WTC11 (cell line): ENCODE measurements around the gene PLPPR4. TPM values are rescaled to one million over a fixed set of nuclear protein-coding genes. Genes with fewer than 3 reads are reported as not detected.

Source experiments
- ATAC-seq: fragments of 200-7000 bp; cut with Tn5 transposase; 2 replicates; pipeline ENCODE4 v1.10.0; 2021; ENCODE audit warnings: mild to moderate bottlenecking, moderate library complexity
- CTCF ChIA-PET: fragments of 300-600 bp; sonication (Branson Sonifier 250); formaldehyde crosslinking; loops from one replicate; lab custom pipeline; 2021; ENCODE audit warnings: antibody characterized with exemption; lab: Charles Lee
- POLR2A ChIA-PET: fragments of 350-600 bp; sonication (Branson Sonifier 250); formaldehyde crosslinking; loops from one replicate; lab custom pipeline; 2021; ENCODE audit warnings: antibody characterized with exemption; lab: Charles Lee
- DNase-seq: peaks from one replicate; pipeline ENCODE4 v3.0.0; 2021; ENCODE audit warnings: low spot score
- H3K27ac Mint-ChIP-seq: 2 replicates; pipeline ENCODE4 v1.8.0; 2021; ENCODE audit warnings: mixed read lengths
- H3K27me3 Mint-ChIP-seq: 2 replicates; pipeline ENCODE4 v1.8.0; 2021; ENCODE audit warnings: low read depth, mild to moderate bottlenecking, moderate library complexity, mixed read lengths
- H3K36me3 Mint-ChIP-seq: 2 replicates; pipeline ENCODE4 v1.8.0; 2021; ENCODE audit warnings: mixed read lengths
- H3K4me1 Mint-ChIP-seq: 2 replicates; pipeline ENCODE4 v1.8.0; 2022; ENCODE audit warnings: mixed read lengths
- H3K4me3 Mint-ChIP-seq: 2 replicates; pipeline ENCODE4 v1.8.0; 2021; ENCODE audit warnings: mild to moderate bottlenecking, moderate library complexity, mixed read lengths
- H3K9me3 Mint-ChIP-seq: 2 replicates; pipeline ENCODE4 v1.8.0; 2021; ENCODE audit warnings: mixed read lengths
- CBFB ChIP-seq: sonication (generic); formaldehyde crosslinking; IDR thresholded peaks from 2 replicates; pipeline ENCODE4 v1.8.1; 2022; ENCODE audit warnings: mild to moderate bottlenecking, low read depth, missing genetic modification reagents
- ESRRA ChIP-seq: sonication (generic); formaldehyde crosslinking; IDR thresholded peaks from 2 replicates; pipeline ENCODE4 v1.8.1; 2022; ENCODE audit warnings: mild to moderate bottlenecking, missing genetic modification reagents, borderline replicate concordance
- JUN ChIP-seq: sonication (generic); formaldehyde crosslinking; IDR thresholded peaks from 2 replicates; pipeline ENCODE4 v1.8.0; 2023; ENCODE audit warnings: mild to moderate bottlenecking, missing genetic modification reagents
- KAT7 ChIP-seq: sonication (generic); formaldehyde crosslinking; IDR thresholded peaks from 2 replicates; pipeline ENCODE4 v1.8.1; 2023; ENCODE audit warnings: missing genetic modification reagents, mild to moderate bottlenecking, borderline replicate concordance
- NR2C2 ChIP-seq: sonication (generic); formaldehyde crosslinking; IDR thresholded peaks from 2 replicates; pipeline ENCODE4 v1.8.0; 2022; ENCODE audit warnings: mild to moderate bottlenecking, missing genetic modification reagents
- OVOL2 ChIP-seq: fragments of 250-450 bp; sonication (Bioruptor Pico); IDR thresholded peaks from 2 replicates; pipeline ENCODE4 v1.9.0; 2021; ENCODE audit warnings: mild to moderate bottlenecking, borderline replicate concordance
- RORB ChIP-seq: fragments of 250-450 bp; sonication (Bioruptor Pico); IDR thresholded peaks from 2 replicates; pipeline ENCODE4 v1.9.0; 2021; ENCODE audit warnings: mild to moderate bottlenecking
- TEAD1 ChIP-seq: sonication (generic); formaldehyde crosslinking; IDR thresholded peaks from 2 replicates; pipeline ENCODE4 v1.8.0; 2022; ENCODE audit warnings: mild to moderate bottlenecking, missing genetic modification reagents
- ZBTB21 ChIP-seq: sonication (generic); formaldehyde crosslinking; IDR thresholded peaks from 2 replicates; pipeline ENCODE4 v1.8.1; 2023; ENCODE audit warnings: mild to moderate bottlenecking, missing genetic modification reagents, borderline replicate concordance
- ZNF396 ChIP-seq: fragments of 250-450 bp; sonication (Bioruptor Pico); IDR thresholded peaks from 2 replicates; pipeline ENCODE4 v1.8.0; 2021; ENCODE audit warnings: mild to moderate bottlenecking, moderate library complexity, borderline replicate concordance
- ZNF423 ChIP-seq: fragments of 250-450 bp; sonication (Bioruptor Pico); IDR thresholded peaks from 2 replicates; pipeline ENCODE4 v2.1.2; 2022; ENCODE audit warnings: mild to moderate bottlenecking, moderate library complexity
- total RNA-seq: library from RNA; stranded (reverse); gene quantifications from 3 replicates; pipeline ENCODE4 v1.2.3, GENCODE V29; 2021
- TF ChIP-seq, protein P1 (sequence below): sonication (generic); formaldehyde crosslinking; IDR thresholded peaks from 2 replicates; pipeline ENCODE4 v1.8.1; 2022; ENCODE audit warnings: mild to moderate bottlenecking, missing genetic modification reagents, moderate library complexity, borderline replicate concordance
- TF ChIP-seq, protein P2 (sequence below): fragments of 250-450 bp; sonication (Bioruptor Pico); IDR thresholded peaks from 2 replicates; pipeline ENCODE4 v1.8.0; 2021; ENCODE audit warnings: mild to moderate bottlenecking
- TF ChIP-seq, protein P3 (sequence below): fragments of 250-450 bp; sonication (Bioruptor Pico); conservative IDR thresholded peaks from 2 replicates; pipeline ENCODE4 v1.9.0; 2021; ENCODE audit warnings: mild to moderate bottlenecking
- TF ChIP-seq, protein P4 (sequence below): fragments of 200-600 bp; IDR thresholded peaks from 2 replicates; pipeline ENCODE4 v1.8.0; 2022; ENCODE audit warnings: antibody characterized with exemption
- TF ChIP-seq, protein P5 (sequence below): fragments of 250-450 bp; sonication (Bioruptor Pico); IDR thresholded peaks from 2 replicates; pipeline ENCODE4 v1.9.0; 2021; ENCODE audit warnings: mild to moderate bottlenecking, borderline replicate concordance
- TF ChIP-seq, protein P6 (sequence below): sonication (generic); formaldehyde crosslinking; IDR thresholded peaks from 2 replicates; pipeline ENCODE4 v1.8.1; 2023; ENCODE audit warnings: mild to moderate bottlenecking, missing genetic modification reagents

The PLPPR4 gene
- total RNA-seq, 1 experiment from 2014 or later: 1.3 TPM

DNA sequence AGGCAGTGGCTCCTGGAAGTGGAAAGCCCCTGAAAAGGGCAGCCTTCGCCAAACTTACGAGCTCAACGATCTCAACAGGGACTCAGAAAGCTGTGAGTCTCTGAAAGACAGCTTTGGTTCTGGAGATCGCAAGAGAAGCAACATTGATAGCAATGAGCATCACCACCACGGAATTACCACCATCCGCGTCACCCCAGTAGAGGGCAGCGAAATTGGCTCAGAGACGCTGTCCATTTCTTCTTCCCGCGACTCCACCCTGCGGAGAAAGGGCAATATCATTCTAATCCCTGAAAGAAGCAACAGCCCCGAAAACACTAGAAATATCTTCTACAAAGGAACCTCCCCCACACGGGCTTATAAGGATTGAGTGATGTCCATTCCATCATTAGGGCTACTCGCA, 42.4 kb downstream of the PLPPR4 start (continued):
- TF ChIP-seq, protein P1, sequence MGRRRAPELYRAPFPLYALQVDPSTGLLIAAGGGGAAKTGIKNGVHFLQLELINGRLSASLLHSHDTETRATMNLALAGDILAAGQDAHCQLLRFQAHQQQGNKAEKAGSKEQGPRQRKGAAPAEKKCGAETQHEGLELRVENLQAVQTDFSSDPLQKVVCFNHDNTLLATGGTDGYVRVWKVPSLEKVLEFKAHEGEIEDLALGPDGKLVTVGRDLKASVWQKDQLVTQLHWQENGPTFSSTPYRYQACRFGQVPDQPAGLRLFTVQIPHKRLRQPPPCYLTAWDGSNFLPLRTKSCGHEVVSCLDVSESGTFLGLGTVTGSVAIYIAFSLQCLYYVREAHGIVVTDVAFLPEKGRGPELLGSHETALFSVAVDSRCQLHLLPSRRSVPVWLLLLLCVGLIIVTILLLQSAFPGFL (CRISPR knock-in tag): no peak

DNA sequence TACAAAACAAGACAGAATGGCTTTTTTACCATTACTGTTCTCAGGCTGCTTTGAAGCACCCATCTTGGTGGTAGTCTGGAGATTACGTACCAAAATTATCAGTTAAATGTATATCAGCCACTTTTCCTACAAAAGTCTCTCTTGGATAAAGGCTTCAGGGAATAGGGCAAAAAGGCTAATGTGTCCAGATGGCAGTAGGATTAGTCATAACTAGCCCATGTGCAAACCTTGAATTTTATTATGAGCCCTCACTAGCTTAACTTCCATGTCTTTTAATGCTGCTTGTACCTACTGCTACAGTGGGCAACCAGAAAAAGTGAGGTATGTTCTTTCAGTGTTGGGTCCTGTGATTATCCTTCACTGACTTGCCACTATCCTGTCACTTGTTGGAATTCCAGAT, 51.0 kb downstream of the PLPPR4 start:
- Mint-ChIP-seq H3K4me3 (no peak overlapping the region), H3K9me3 (peaks cover 2% of the 10 kb centered on the region; the same call in 1 of the 2 replicates), H3K27ac (no peak overlapping the region), H3K27me3 (no peaks in the 10 kb centered on the region; the same call in 1 of the 2 replicates), H3K4me1 (no peaks in the 10 kb centered on the region), H3K36me3 (no peaks in the 10 kb centered on the region)
- no peak for ATAC-seq
- ChIA-PET POLR2A (no interaction called here), CTCF (no interaction called here)
- no peak for DNase-seq
- TF ChIP-seq, protein P2, sequence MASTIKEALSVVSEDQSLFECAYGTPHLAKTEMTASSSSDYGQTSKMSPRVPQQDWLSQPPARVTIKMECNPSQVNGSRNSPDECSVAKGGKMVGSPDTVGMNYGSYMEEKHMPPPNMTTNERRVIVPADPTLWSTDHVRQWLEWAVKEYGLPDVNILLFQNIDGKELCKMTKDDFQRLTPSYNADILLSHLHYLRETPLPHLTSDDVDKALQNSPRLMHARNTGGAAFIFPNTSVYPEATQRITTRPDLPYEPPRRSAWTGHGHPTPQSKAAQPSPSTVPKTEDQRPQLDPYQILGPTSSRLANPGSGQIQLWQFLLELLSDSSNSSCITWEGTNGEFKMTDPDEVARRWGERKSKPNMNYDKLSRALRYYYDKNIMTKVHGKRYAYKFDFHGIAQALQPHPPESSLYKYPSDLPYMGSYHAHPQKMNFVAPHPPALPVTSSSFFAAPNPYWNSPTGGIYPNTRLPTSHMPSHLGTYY (CRISPR knock-in tag): no peak
- TF ChIP-seq NR2C2 (CRISPR knock-in tag): no peak
- no peak for TF ChIP-seq ZBTB21 (CRISPR knock-in tag)
- no peak for TF ChIP-seq KAT7 (CRISPR knock-in tag)
- no peak for TF ChIP-seq CBFB (CRISPR knock-in tag)
- TF ChIP-seq OVOL2 (CRISPR knock-in tag): no peak
- TF ChIP-seq RORB: no peak
- TF ChIP-seq, all 79 proteins: peak for 0

DNA sequence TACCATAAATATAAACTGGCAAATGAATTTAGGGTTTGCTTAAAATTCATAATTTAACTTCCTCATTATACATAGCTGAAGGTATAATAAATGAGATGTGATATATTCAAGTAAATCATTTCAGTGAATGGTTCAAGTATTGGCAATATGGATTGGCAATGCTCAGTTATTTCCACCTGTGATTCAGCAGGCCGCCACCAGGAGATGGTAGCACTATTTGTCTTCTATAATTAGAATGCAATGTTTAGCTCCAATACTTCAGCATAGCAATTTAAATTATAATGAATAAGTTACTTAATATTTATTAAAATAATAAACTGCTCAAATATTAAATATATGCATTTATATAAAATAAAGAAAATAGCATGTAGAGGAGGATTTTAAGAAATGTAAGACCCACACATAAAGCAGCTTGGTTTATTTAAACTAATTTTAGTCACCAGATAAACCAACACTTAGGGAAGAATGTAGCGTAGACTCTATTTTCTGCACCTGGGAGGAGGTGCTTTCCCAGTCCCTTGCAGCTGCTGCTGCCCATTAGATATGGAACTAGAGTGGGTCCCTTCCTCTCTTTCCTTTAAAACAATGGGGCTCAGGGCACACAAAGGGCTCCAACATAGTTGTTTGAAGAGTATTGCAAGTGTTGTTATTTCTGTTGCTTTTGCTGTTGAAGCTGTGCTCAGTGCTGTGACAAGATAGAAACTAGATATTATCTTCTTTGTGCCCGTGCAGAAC, 62.1 kb downstream of the PLPPR4 start:
- CTCF ChIA-PET: interaction anchor here (0.7 to 1.6 kb wide), 5 partner anchors 57 to 401 kb away, joined by 3 to 5 read pairs (median 3); no protein-coding TSS in a partner anchor
- no peak overlapping the region for H3K4me3 Mint-ChIP-seq
- H3K27me3 Mint-ChIP-seq: no peaks in the 10 kb centered on the region
- H3K9me3 Mint-ChIP-seq: no peaks in the 10 kb centered on the region
- POLR2A ChIA-PET: no interaction called here
- H3K4me1 Mint-ChIP-seq: peaks cover 34% of the 10 kb centered on the region
- H3K36me3 Mint-ChIP-seq: no peaks in the 10 kb centered on the region
- TF ChIP-seq, protein P3, sequence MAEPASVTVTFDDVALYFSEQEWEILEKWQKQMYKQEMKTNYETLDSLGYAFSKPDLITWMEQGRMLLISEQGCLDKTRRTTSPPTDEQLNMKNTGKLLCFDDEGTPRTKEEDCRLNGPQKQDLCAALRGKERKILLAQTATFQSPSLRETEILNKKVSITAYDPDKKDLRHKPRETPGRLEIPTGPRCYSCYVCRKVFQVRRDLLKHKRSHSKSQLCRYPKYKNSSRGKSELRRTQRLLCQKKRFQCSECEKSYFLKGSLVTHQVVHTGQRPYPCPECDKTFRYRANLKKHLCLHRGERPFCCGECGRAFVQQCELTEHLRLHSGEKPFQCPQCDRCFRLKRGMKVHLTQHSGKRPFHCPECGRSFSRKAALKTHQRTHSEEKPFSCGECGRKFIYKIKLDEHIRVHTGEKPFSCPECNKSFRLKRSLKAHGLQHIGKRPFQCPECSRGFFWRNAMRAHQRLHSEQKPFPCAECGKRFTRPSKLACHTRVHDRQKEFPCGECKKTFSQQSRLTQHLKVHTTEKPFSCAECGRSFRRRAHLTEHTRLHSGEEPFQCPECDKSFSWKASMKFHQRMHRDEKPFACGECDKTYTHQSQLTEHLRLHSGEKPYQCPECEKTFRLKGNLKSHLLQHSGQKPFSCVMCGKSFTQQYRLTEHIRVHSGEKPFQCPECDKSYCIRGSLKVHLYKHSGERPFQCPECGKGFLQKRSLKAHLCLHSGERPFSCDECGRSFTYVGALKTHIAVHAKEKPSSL (CRISPR knock-in tag): no peak
- TF ChIP-seq, protein P4, sequence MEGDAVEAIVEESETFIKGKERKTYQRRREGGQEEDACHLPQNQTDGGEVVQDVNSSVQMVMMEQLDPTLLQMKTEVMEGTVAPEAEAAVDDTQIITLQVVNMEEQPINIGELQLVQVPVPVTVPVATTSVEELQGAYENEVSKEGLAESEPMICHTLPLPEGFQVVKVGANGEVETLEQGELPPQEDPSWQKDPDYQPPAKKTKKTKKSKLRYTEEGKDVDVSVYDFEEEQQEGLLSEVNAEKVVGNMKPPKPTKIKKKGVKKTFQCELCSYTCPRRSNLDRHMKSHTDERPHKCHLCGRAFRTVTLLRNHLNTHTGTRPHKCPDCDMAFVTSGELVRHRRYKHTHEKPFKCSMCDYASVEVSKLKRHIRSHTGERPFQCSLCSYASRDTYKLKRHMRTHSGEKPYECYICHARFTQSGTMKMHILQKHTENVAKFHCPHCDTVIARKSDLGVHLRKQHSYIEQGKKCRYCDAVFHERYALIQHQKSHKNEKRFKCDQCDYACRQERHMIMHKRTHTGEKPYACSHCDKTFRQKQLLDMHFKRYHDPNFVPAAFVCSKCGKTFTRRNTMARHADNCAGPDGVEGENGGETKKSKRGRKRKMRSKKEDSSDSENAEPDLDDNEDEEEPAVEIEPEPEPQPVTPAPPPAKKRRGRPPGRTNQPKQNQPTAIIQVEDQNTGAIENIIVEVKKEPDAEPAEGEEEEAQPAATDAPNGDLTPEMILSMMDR: 0 out of 2 replicates have a peak, but pooled peaks have one; percentile 22
- TF ChIP-seq, all 79 proteins: peak for 1
- DNase-seq (no peak), ATAC-seq (peak; percentile 17; the same call in 1 of the 2 replicates)
- H3K27ac Mint-ChIP-seq: peak overlapping the region; percentile 54; the same call in 1 of the 2 replicates

DNA sequence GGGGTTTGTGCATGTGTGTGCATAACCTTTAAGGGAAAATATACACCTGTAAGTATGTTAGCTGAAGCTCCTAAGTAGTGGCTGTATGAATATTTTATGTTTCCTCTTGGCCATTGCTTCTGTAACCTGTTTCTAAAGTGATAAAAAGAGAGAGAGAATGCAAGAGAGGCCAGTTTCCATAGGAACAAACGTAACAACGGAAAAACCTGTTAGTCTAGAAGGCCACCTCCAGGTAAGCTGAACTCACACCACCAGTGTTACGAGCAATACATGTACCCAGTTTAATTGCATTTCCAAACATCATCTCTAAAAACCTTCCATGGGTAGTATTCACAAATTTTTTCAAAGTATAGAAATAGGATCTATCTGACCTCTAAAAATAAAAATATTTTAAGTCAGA, 63.1 kb downstream of the PLPPR4 start:
- DNase-seq: no peak
- ChIA-PET POLR2A (no interaction called here), CTCF (interaction anchor here (0.5 to 1.6 kb wide), 3 partner anchors 44 to 1064 kb away, joined by 3 to 5 read pairs (median 3); no protein-coding TSS in a partner anchor)
- no peak overlapping the region for H3K4me3 Mint-ChIP-seq
- ATAC-seq: peak; percentile 61
- H3K4me1 Mint-ChIP-seq: peaks cover 41% of the 10 kb centered on the region
- H3K27me3 Mint-ChIP-seq: no peaks in the 10 kb centered on the region
- no peaks in the 10 kb centered on the region for H3K9me3 Mint-ChIP-seq
- no peaks in the 10 kb centered on the region for H3K36me3 Mint-ChIP-seq
- H3K27ac Mint-ChIP-seq: peak overlapping the region; percentile 54; the same call in 1 of the 2 replicates
- TF ChIP-seq, protein P5, sequence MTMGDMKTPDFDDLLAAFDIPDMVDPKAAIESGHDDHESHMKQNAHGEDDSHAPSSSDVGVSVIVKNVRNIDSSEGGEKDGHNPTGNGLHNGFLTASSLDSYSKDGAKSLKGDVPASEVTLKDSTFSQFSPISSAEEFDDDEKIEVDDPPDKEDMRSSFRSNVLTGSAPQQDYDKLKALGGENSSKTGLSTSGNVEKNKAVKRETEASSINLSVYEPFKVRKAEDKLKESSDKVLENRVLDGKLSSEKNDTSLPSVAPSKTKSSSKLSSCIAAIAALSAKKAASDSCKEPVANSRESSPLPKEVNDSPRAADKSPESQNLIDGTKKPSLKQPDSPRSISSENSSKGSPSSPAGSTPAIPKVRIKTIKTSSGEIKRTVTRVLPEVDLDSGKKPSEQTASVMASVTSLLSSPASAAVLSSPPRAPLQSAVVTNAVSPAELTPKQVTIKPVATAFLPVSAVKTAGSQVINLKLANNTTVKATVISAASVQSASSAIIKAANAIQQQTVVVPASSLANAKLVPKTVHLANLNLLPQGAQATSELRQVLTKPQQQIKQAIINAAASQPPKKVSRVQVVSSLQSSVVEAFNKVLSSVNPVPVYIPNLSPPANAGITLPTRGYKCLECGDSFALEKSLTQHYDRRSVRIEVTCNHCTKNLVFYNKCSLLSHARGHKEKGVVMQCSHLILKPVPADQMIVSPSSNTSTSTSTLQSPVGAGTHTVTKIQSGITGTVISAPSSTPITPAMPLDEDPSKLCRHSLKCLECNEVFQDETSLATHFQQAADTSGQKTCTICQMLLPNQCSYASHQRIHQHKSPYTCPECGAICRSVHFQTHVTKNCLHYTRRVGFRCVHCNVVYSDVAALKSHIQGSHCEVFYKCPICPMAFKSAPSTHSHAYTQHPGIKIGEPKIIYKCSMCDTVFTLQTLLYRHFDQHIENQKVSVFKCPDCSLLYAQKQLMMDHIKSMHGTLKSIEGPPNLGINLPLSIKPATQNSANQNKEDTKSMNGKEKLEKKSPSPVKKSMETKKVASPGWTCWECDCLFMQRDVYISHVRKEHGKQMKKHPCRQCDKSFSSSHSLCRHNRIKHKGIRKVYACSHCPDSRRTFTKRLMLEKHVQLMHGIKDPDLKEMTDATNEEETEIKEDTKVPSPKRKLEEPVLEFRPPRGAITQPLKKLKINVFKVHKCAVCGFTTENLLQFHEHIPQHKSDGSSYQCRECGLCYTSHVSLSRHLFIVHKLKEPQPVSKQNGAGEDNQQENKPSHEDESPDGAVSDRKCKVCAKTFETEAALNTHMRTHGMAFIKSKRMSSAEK (CRISPR knock-in tag): no peak
- TF ChIP-seq ZNF423 (CRISPR knock-in tag): no peak
- TF ChIP-seq ZNF396: no peak
- no peak for TF ChIP-seq JUN (CRISPR knock-in tag)
- no peak for TF ChIP-seq ESRRA (CRISPR knock-in tag)
- TF ChIP-seq TEAD1 (CRISPR knock-in tag): no peak
- TF ChIP-seq, protein P6, sequence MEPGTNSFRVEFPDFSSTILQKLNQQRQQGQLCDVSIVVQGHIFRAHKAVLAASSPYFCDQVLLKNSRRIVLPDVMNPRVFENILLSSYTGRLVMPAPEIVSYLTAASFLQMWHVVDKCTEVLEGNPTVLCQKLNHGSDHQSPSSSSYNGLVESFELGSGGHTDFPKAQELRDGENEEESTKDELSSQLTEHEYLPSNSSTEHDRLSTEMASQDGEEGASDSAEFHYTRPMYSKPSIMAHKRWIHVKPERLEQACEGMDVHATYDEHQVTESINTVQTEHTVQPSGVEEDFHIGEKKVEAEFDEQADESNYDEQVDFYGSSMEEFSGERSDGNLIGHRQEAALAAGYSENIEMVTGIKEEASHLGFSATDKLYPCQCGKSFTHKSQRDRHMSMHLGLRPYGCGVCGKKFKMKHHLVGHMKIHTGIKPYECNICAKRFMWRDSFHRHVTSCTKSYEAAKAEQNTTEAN (CRISPR knock-in tag): no peak
